ENCODE data around the gene APOC1.

DNA sequence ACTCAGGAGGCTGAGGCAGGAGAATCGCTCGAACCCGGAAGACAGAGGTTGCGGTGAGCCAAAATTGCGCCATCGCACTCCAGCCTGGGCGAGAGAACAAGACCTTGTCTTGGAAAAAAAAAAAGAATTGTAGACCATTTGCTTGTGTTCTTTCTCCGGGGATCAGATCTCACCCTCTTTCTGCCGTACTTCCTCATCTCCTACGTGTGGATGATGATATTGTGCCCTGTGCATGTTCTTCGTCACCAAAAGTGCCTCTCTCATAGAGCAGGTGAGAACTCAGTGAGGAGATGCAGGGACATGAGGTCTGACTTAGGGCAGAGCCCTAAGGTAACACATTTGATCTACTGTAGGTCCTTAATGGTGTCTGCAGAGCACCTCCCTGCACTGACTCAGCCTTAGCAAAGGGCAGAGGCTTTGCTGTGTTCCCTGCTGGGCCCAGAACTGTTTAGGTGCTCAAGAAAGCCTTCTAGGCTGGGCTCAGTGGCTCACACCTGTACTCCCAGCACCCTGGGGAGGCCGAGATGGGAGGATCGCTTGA, 32.7 kb downstream of the APOC1 start:
- TF ChIP-seq TAF1 (IDR thresholded peaks at IDR 0.05; ENCODE audit: borderline replicate concordance, insufficient read depth, low read length) (no peak), POLR2AphosphoS5 (IDR thresholded peaks at IDR 0.05; ENCODE audit: low read depth, low read length) (no peak), SIN3A (IDR thresholded peaks at IDR 0.05; ENCODE audit: borderline replicate concordance, insufficient read depth, low read length) (no peak), FOXP2 (optimal IDR thresholded peaks at IDR 0.05; ENCODE audit: borderline replicate concordance, extremely low read depth, extremely low read length, insufficient read depth) (no peak)
- TF ChIP-seq, protein P1, sequence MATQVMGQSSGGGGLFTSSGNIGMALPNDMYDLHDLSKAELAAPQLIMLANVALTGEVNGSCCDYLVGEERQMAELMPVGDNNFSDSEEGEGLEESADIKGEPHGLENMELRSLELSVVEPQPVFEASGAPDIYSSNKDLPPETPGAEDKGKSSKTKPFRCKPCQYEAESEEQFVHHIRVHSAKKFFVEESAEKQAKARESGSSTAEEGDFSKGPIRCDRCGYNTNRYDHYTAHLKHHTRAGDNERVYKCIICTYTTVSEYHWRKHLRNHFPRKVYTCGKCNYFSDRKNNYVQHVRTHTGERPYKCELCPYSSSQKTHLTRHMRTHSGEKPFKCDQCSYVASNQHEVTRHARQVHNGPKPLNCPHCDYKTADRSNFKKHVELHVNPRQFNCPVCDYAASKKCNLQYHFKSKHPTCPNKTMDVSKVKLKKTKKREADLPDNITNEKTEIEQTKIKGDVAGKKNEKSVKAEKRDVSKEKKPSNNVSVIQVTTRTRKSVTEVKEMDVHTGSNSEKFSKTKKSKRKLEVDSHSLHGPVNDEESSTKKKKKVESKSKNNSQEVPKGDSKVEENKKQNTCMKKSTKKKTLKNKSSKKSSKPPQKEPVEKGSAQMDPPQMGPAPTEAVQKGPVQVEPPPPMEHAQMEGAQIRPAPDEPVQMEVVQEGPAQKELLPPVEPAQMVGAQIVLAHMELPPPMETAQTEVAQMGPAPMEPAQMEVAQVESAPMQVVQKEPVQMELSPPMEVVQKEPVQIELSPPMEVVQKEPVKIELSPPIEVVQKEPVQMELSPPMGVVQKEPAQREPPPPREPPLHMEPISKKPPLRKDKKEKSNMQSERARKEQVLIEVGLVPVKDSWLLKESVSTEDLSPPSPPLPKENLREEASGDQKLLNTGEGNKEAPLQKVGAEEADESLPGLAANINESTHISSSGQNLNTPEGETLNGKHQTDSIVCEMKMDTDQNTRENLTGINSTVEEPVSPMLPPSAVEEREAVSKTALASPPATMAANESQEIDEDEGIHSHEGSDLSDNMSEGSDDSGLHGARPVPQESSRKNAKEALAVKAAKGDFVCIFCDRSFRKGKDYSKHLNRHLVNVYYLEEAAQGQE (IDR thresholded peaks at IDR 0.05; ENCODE audit: insufficient read depth in 1 of 2, low read depth in 2 of 2, low read length in 2 of 2), result no peak

Data from PFSK-1 (cell line).